Neural crest cell (in vitro differentiated cells): ENCODE data around the gene BPTF. TPM values are rescaled to one million over a fixed set of nuclear protein-coding genes. Genes with fewer than 3 reads are reported as not detected.
"Not testable (repeated sequence)": the region's sequence is repeated elsewhere in the genome, so short reads cannot be mapped to it uniquely, and the experiment has no call there.

Experiments used
- DNase-seq: peaks from one replicate; pipeline ENCODE4 v3.0.0; 2021; ENCODE audit warnings: low read depth, mixed read lengths, low spot score
- H3K27ac Mint-ChIP-seq: one replicate; pipeline ENCODE4 v1.8.0; 2021; ENCODE audit warnings: mild to moderate bottlenecking, mixed read lengths; ENCODE audit not compliant: unreplicated experiment
- H3K27me3 Mint-ChIP-seq: 2 replicates; pipeline ENCODE4 v1.8.0; 2021; ENCODE audit warnings: low read depth, mild to moderate bottlenecking, mixed read lengths
- H3K36me3 Mint-ChIP-seq: 2 replicates; pipeline ENCODE4 v1.8.0; 2021; ENCODE audit warnings: low read depth, mild to moderate bottlenecking, mixed read lengths
- H3K4me1 Mint-ChIP-seq: 2 replicates; pipeline ENCODE4 v1.8.0; 2021; ENCODE audit warnings: mixed read lengths
- H3K4me3 Mint-ChIP-seq: one replicate; pipeline ENCODE4 v1.8.0; 2021; ENCODE audit warnings: mild to moderate bottlenecking, mixed read lengths
- H3K9me3 Mint-ChIP-seq: 2 replicates; pipeline ENCODE4 v1.8.0; 2021; ENCODE audit warnings: mixed read lengths
- CTCF ChIP-seq: fragments of 200-600 bp; sonication (generic); conservative IDR thresholded peaks from 2 replicates; pipeline ENCODE4 v1.5.0; 2021; ENCODE audit warnings: antibody characterized with exemption, mild to moderate bottlenecking
- total RNA-seq: library from RNA; stranded (reverse); gene quantifications from 2 replicates; pipeline ENCODE4 v1.2.1, GENCODE V29; 2021

Gene BPTF
- total RNA-seq, 1 donor from 2014 or later, result 158 TPM

DNA sequence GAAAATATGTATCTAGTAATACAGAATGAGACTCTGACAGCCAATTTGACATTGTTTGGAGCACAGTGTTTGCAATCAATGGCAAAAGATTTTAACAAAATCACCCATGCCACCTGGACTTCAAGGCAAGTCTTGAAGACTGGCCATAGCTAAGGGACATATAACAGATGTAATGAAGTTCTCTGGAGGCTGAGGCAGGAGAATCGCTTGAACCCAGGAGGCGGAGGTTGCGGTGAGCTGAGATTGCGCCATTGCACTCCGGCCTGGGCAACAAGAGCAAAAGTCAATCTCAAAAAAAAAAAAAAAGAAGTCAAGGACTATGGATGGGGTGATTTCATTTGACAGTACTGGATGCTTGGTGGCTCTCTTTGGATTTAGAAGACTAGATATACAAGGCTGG, 5.6 kb upstream of the BPTF start:
- Mint-ChIP-seq H3K4me3 (no peak overlapping the region), H3K27me3 (peaks cover 5% of the 10 kb centered on the region), H3K4me1 (peaks cover 7% of the 10 kb centered on the region), H3K27ac (no peak overlapping the region), H3K9me3 (no peaks in the 10 kb centered on the region), H3K36me3 (no peaks in the 10 kb centered on the region)
- no peak for DNase-seq
- TF ChIP-seq CTCF, result no peak

DNA sequence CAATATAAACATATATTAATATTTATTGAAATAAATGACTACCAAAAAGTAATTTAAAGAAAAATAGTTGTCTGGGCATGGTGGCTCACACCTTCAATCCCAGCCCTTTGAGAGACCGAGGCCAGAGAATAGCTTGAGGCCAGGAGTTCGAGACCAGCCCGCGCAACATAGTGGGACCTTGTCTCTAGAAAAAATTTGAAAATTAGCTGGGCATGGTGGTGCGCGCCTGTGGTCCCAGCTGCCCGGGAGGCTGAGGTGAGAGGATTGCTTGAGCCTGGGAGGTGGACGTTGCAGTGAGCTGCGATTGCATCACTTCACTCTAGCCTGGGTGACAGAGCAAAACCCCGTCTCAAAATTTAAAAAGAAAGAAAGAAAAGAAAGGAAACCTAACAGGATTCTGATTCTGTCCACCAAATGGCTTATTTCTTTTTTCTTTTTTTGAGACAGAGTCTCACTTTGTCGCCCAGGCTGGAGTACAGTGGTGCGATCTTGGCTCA, 3.4 kb upstream of the BPTF start:
- no peak for TF ChIP-seq CTCF
- H3K9me3 Mint-ChIP-seq, result no peaks in the 10 kb centered on the region
- peaks cover 11% of the 10 kb centered on the region for H3K4me1 Mint-ChIP-seq
- H3K27me3 Mint-ChIP-seq, result peaks cover 6% of the 10 kb centered on the region
- H3K36me3 Mint-ChIP-seq, result peaks cover 2% of the 10 kb centered on the region
- no peak overlapping the region for H3K27ac Mint-ChIP-seq
- DNase-seq, result no peak
- H3K4me3 Mint-ChIP-seq, result no peak overlapping the region

DNA sequence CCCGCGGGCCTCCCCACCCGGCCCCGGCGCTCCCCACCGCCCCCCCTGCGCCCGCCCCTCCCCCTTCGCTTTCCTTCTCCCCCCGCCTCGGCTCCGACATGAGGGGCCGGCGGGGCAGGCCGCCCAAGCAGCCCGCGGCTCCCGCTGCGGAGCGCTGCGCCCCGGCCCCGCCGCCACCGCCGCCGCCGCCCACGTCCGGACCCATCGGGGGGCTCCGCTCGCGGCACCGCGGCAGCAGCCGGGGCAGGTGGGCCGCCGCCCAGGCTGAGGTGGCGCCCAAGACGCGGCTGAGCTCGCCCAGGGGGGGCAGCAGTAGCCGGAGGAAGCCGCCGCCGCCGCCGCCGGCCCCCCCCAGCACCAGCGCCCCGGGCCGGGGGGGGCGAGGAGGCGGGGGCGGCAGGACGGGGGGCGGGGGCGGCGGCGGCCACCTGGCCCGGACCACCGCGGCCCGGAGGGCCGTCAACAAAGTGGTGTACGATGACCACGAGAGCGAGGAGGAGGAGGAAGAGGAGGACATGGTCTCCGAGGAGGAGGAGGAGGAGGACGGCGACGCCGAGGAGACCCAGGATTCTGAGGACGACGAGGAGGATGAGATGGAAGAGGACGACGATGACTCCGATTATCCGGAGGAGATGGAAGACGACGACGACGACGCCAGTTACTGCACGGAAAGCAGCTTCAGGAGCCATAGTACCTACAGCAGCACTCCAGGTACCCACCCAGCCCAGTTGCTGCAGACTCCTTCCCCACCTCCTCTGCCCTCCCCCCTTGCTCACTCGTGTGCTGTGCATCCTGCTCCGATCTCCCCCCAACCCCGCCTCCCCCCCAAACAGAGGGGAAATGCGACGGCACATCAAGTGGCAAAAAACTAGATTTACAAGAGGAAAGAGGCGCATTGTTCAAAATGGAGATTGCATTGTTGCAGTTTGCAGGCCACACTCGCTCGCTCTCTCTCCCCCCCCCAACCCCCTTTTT, 611 bp downstream of the BPTF start:
- H3K9me3 Mint-ChIP-seq, H3K36me3 Mint-ChIP-seq, H3K27me3 Mint-ChIP-seq: not testable (repeated sequence)
- DNase-seq, result peak; percentile 34
- Mint-ChIP-seq H3K4me3 (peak overlapping the region; percentile 94), H3K4me1 (peaks cover 46% of the 10 kb centered on the region), H3K27ac (peak overlapping the region; percentile 99)

- H3K4me3 Mint-ChIP-seq, result peak overlapping the region; percentile 94
Measured at GRCh38 chr17:67829331-67829730, 4.0 kb downstream of the BPTF start.

GRCh38 chr17:67830440-67830839, 5.1 kb downstream of the BPTF start:
- no peaks in the 10 kb centered on the region for H3K9me3 Mint-ChIP-seq
- peaks cover 4% of the 10 kb centered on the region for H3K36me3 Mint-ChIP-seq
- peak overlapping the region; percentile 56 for H3K4me3 Mint-ChIP-seq
- no peak for TF ChIP-seq CTCF
- DNase-seq, result no peak
- H3K27ac Mint-ChIP-seq, result no peak overlapping the region
- peaks cover 61% of the 10 kb centered on the region for H3K4me1 Mint-ChIP-seq
- H3K27me3 Mint-ChIP-seq, result no peaks in the 10 kb centered on the region

More at GRCh38 chr17:67829331-67829730, 4.0 kb downstream of the BPTF start:
- Mint-ChIP-seq H3K36me3 (peaks cover 4% of the 10 kb centered on the region), H3K4me1 (peaks cover 60% of the 10 kb centered on the region), H3K9me3 (no peaks in the 10 kb centered on the region), H3K27ac (no peak overlapping the region), H3K27me3 (peaks cover 5% of the 10 kb centered on the region)
- DNase-seq, result no peak
- TF ChIP-seq CTCF, result no peak

GRCh38 chr17:67831268-67831667, 6.0 kb downstream of the BPTF start:
- H3K27me3 Mint-ChIP-seq, result no peaks in the 10 kb centered on the region
- peaks cover 64% of the 10 kb centered on the region for H3K4me1 Mint-ChIP-seq
- peak overlapping the region; percentile 2 for H3K27ac Mint-ChIP-seq
- TF ChIP-seq CTCF, result no peak
- no peak for DNase-seq
- peak overlapping the region; percentile 27 for H3K4me3 Mint-ChIP-seq
- H3K9me3 Mint-ChIP-seq, result no peaks in the 10 kb centered on the region
- H3K36me3 Mint-ChIP-seq, result peaks cover 4% of the 10 kb centered on the region
